GM12878 (cell line): Measurements from ENCODE around the gene MYO3A. TPM values are rescaled to one million over a fixed set of nuclear protein-coding genes. Genes with fewer than 3 reads are reported as not detected.

Experiments
- BACH1 ChIP-seq: fragments of 450-650 bp; IDR thresholded peaks from 2 replicates; pipeline ENCODE4 v1.6.1; 2017; ENCODE audit warnings: mild to moderate bottlenecking, borderline replicate concordance
- JUND ChIP-seq: IDR thresholded peaks from 2 replicates; pipeline ENCODE4 v1.6.1; 2012; ENCODE audit warnings: low read depth, mild to moderate bottlenecking, low read length, improper control_type of control experiment, moderate library complexity
- KLF5 ChIP-seq: fragments of 450-650 bp; IDR thresholded peaks from 2 replicates; pipeline ENCODE4 v1.6.1; 2014; ENCODE audit warnings: mild to moderate bottlenecking; ENCODE audit not compliant: partially characterized antibody
- ZBED1 ChIP-seq: IDR thresholded peaks from 2 replicates; pipeline ENCODE4 v1.6.1; 2016; ENCODE audit warnings: borderline replicate concordance
- polyA plus RNA-seq, 11 experiments: library from polyadenylated mRNA; depleted of rRNA in 4 of 11; unstranded in 6 of 11; stranded (reverse) in 5 of 11; fragments of >200 nt; fragmentation: Nextera tagmentation in 4 of 11; fragmentation: Illumina TruSeq in 1 of 11; extraction: Ambion mirVana in 4 of 11; extraction: Trizol in 1 of 11; gene quantifications; 1 replicate in 1 of 11; 2 replicates in 10 of 11; pipeline versions ENCODE4 v1.2.1 to v1.2.3, GENCODE V29; 2011 to 2016; ENCODE audit warnings: inconsistent platforms in 2 of 11, missing spikeins in 2 of 11, low read depth in 1 of 11
- total RNA-seq, 4 experiments: library from RNA; depleted of rRNA in 3 of 4; stranded (reverse); fragments of >200 nt in 3 of 4; fragmentation: Illumina TruSeq in 1 of 4; extraction: Trizol in 1 of 4; gene quantifications; 2 replicates each; pipeline versions ENCODE4 v1.2.1 to v1.2.3, GENCODE V29; 2013 to 2021

MYO3A gene
- total and polyA plus RNA-seq, 10 of the 15 experiments (the other 5 are each of a cell fraction or from before 2014, with no cell fraction given), result not detected

- TF ChIP-seq ZBED1 (no peak), JUND (no peak), BACH1 (no peak), KLF5 (no peak)
Observed at GRCh38 chr10:26259341-26259740, 325.3 kb downstream of the MYO3A start (continued).
